DLD1 (cell line): ENCODE measurements around the gene AP1B1.

ENCODE experiments used
- in situ Hi-C: cut with HindIII; loops from 2 replicates; pipeline ENCODE4 v1.10.0; 2017; ENCODE audit warnings: low sequenced_read_pairs

AP1B1 gene

DNA sequence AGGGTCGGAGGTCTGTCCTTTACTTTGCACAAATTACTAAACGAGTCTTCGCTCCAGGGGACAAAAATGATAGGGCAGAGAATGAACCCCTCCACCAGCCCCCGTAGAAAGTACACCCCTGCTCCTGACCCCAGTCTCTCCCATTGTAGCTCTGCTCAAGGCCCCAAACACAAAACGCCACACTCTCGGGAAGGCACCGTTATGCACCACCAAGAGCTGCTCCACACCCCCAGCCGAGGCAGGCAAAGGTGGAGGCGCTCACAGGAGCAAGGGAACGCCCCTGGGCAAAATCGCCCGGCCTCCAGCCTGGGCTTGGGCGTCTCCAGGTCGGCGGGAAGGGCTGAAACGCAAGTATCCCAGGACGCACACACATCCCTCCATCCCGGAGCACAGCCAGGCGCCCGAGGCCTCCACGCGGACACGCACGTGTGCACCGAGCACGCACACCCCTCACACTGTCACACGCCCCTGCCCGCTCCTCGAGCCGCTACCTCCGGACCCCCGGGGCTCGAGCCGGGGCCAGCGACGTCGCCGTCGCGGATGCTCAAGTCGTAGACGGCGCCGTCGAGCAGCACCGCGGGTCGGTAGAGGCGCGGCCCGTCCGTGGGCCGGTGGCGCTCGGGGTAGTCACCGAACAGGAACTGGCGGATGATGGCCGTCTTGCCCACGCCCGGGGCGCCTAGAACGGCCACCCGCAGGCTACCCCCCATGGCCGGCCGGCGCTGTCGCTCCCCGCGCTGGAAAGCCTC is 73.7 kb downstream of the AP1B1 start:
- in situ Hi-C loops, result no loop called here

DNA sequence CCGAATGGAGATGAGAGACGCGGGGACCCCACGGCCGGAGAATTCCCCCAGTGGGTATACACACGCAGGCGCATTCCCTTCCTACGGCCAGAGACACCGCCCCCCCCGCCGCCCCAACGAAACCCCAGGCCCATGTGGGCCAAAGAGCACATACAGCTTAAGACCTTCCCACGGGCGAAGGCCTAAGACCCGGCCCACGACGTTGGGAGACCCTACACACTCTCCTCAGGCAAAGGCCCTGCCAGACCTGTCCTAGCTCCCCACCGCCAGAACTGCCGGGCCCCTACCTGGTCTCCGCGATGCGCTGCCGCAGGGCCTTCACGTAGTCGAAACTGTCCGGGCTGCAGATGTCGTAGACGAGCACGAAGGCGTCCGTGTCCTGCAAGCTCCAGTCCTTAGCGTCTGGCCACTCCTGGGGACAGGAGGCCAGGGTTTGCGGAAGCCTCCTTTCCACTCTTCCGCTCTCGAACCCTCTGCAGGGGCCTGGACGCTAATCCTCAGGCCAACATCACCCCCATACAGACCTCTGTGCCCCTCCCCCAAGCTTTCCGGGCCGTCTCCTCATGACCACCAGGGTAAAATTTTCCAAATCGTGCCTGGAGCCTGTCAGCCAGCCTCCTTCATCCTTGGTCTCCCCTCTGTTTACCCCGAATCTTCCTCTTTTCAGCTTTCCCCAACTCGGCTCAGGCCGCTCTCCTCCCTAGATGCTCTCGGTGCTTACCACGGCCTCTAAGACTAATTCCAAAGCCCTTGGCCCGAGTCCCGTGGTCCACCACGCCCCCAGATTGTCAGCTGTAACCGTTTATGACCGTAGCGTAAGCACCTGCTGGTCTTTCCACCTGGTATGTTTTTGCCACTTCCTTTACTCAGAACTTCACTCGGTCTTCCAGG is 74.5 kb downstream of the AP1B1 start:
- in situ Hi-C loops, result no loop called here

DNA sequence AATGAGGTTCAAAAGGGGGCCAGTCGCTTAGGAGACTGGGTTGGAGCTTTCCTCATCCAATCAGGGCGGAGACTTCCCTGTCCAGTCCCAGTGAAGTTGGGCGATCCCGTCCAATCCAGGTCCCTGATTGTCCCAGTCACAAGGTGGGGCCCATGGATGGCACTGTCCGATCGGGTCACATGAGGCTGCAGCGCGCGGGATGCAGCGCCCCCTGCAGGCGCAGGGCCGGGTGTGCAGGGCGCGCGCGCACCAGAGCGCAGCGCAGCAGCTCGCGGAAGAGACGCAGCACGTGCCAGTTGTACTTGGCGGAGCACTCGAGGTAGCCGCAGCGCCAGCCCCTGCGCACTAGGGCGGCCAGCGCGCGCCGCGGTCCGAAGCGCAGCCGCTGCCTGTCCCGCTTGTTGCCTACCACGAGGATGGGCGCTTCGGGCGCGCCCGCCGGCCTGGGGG is 75.2 kb downstream of the AP1B1 start:
- in situ Hi-C loops, result no loop called here

DNA sequence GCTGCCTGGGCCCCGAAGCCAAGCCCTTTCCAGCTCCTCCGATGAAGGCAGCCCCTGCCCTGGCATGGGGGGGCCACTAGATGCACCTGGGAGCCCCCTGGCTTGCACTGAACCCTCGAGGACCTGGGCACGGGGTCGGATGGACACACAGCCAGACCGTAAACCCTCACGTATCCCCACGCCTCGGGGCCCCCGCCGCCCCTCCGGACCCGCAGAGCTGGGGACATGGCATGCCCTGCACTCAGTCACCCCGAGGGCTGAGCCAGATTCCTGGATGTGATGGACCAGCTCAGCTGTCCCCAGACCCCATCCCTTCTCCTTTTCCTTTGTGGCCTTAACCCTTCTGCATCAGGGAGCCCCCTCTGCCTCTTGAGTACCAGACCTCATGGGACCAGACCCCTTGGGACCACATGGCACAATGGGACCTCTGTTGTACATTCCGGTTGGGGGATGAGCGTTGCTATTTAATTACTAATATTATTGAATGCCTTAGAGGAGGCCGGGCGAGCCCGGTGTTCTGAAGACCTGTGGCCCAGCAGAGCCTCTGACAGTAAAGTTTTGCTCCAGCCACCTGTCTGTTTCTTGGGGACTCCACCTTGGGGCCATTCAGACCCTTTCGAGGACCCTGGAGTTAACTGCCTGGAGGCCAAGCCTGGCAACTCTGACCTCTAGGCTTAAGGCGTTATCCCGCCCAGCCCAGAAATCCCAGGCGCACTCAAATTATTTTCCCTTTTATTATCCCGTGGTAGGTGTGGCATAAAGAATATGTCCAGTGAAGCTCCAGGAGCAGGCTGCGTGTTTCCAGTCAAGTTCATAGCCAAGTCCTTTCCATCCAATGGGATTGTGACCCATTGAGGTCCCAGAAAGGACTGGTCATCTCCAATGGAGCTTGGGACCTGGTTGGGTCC is 75.9 kb downstream of the AP1B1 start:
- in situ Hi-C loops, result no loop called here

DNA sequence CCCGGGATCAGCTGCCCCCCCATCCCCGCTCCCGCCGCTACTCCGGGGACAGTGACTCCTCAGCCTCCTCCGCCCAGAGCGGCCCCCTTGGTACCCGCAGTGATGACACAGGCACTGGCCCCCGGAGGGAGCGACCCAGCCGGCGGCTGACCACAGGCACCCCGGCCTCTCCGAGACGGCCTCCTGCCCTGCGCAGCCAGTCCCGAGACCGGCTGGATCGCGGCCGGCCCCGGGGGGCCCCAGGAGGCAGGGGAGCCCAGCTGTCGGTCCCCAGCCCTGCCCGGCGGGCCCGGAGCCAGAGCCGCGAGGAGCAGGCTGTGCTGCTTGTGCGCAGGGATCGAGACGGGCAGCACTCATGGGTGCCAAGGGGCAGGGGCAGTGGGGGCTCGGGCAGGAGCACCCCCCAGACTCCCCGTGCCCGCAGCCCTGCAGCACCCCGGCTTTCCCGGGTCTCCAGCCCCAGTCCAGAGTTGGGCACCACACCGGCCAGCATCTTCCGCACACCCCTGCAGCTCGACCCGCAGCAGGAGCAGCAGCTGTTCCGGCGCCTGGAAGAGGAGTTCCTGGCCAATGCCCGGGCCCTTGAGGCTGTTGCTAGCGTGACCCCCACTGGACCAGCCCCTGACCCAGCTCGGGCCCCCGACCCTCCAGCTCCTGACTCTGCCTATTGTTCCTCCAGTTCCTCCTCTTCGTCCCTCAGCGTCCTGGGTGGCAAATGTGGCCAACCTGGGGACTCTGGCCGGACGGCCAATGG is 76.7 kb downstream of the AP1B1 start:
- in situ Hi-C loops, result no loop called here

DNA sequence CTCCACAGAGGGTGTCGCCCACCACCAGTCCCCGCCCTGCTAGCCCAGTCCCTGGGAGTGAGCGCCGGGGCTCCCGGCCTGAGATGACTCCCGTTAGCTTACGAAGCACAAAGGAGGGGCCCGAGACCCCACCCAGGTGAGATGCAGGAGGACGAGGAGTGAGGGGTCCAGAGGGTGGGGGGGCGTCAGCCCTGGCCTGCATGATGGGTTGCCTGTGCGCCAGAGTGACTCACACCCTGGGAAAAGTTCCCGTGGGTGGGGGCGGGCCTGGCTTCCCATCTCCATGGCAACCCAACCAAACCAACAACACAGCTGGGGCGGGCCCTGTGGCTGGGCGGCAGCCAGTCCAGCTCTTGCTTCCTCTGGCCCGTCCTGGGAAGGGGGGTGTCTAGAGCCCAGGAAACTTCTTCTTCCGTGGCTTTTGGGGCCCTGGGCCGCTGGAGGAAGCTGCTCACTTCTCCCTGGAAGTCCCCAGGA is 77.5 kb downstream of the AP1B1 start:
- in situ Hi-C loops, result no loop called here

DNA sequence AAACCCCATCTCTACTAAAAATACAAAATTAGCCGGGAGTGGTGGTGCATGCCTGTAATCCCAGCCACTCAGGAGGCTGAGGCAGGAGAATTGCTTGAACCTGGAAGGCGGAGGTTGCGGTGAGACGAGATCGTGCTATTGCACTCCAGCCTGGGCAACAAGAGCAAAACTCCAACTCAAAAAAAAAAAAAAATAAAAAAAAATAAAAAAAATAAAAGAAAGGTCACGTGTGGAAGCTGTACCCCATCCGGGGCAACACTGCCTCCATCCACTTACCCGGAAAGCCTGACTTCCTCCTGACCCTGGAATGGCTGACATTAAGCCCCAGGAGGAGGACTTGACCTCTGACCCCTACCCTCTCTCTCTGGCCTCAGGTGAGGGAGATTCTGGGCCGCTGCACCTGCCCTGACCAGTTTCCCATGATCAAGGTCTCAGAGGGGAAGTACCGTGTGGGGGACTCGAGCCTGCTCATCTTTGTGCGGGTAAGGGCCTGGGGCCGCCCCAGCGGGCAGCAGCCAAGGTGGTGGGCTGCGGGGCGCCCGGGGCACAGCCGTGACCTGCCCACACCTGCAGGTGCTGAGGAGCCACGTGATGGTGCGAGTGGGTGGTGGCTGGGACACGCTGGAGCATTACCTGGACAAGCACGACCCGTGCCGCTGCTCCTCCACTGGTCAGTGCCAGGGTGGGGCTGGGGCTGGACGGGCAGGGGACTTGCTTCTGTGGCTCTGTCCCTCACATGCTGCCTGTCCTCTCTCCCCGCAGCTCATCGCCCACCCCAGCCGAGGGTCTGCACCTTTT is 78.1 kb downstream of the AP1B1 start:
- in situ Hi-C loops, result no loop called here

DNA sequence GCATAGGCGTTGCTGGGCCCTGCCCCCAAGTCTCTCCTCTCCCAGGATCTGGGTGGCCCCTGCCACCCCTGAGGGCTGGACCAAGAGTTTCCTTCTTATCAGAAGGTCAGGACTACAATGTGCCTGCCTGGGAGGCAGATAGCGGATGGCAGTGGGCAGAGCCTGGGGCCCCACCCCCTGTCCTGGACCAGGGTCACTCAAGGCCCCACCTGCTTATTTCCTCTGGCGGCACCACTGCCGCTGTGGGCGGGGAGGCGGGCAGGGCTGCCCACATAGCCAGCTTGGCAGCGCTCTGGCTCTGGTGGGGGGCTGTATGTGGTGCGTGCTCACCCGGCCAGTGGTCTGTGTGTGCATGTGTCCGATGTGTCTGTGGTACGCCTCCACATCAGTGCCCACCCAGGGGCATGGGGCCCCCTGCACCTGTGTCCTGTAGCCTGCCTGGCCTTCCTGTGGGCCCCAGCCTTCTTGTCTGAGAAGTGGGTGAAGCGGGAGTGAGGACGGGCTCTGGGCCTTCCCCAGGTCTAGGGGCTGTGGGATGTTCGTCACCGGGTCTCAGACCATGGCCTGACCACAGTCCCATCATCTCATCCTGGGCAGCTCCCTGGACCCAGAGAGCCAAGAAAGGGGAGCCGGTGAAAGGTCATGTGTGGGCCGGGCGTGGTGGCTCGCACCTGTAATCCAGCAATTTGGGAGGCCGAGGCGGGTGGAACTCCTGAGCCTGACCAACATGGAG is 78.9 kb downstream of the AP1B1 start:
- in situ Hi-C loops, result no loop called here

DNA sequence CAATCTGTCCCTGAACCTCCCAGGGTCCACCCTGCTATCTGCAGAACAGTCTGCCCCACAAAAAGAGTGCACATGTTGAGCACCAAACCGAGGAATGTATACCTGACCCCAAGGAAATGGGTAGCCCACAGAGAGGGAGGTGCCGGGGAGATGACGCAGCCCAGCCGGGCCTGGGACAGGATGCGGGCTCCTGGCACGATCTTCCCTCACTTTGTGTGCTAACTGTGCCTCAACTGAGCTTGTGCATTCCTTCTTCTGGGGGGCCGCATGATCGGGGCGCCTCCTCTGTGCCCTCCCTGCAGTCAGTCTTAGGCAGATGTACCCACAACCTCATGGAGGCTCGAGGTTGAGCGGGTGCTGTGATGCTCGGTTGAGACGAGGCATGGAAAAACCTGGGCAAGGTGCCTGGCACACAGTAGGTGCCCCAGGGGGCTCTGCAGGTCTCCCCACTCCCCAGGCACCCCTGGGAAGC is 79.5 kb downstream of the AP1B1 start:
- in situ Hi-C loops, result no loop called here

DNA sequence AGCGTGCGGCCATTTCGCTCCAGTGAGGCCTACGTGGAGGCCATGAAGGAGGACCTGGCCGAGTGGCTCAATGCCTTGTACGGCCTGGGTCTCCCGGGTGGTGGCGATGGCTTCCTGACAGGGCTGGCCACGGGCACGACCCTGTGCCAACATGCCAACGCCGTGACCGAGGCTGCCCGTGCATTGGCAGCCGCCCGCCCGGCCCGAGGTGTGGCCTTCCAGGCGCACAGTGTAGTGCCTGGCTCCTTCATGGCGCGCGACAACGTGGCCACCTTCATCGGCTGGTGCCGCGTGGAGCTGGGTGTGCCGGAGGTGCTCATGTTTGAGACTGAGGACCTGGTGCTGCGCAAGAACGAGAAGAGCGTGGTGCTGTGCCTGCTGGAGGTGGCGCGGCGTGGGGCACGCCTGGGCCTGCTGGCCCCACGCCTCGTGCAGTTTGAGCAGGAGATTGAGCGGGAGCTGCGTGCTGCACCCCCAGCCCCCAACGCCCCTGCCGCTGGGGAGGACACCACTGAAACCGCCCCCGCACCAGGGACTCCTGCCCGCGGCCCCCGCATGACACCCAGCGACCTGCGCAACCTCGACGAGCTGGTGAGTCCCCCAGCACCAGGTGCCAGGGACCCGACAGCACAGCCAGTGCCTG is 80.1 kb downstream of the AP1B1 start:
- in situ Hi-C loops, result no loop called here

DNA sequence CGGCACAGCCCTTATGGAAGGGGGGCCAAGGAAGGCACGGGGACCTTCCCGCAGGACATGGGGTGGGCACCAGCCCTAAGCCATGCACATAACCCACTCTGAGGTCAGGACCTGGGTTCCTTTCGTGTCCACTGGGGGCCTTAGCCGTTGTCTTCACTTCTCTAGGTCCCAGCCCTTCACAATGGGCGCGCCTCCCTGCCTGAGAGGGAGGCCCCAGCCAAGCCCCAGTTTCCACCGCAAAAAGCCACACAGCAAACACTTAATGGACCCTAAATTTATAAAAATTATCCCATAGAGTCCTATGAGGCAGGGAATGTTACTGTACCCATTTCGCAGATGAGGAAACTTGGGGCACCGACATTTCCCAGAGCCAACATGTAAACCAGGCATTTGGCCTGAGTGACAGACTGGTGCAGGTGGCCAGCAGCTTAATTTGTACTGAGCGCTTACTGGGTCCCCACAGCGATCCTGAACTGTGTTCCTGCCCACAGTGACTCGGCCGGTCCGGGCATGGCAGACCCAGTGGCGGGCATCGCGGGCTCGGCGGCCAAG is 80.7 kb downstream of the AP1B1 start:
- in situ Hi-C loops, result no loop called here

DNA sequence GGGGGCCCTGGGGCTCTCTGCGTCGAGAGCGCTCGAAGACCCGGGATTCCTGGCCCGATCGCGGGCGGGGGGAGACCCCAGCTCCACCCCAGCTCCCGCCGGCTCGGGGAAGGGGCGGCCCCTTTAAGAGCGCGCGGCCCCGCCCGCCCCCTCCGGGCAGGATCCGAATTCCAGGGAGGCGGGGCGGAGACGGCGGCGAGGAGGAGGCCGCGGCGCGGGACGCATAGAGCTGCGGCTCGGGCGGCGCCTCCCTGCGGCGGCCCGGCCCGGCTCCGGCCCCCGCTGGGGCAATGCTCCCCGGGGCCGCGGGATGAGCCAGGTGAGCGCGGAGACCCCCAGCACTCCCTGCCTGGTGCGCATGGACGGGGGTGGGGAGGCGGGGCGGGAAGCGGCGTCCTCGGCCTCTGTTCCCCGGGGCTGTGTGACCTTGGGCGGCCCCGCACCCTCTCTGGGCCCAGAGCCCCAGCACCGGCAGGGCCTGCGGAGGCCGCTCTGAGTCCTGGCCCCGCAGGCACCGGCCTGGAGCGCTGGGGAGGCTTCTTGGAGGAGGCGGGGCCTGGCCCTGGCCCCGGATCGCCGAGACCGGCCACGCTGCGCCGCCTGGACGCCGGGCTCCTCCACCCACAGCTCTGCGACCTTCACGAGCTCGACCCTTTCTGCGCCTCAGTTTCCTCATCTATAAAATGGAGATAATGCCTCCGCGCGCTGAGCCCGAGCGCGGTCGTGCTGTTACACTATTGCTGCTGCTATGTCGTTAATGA is 81.4 kb downstream of the AP1B1 start:
- in situ Hi-C loops, result no loop called here

DNA sequence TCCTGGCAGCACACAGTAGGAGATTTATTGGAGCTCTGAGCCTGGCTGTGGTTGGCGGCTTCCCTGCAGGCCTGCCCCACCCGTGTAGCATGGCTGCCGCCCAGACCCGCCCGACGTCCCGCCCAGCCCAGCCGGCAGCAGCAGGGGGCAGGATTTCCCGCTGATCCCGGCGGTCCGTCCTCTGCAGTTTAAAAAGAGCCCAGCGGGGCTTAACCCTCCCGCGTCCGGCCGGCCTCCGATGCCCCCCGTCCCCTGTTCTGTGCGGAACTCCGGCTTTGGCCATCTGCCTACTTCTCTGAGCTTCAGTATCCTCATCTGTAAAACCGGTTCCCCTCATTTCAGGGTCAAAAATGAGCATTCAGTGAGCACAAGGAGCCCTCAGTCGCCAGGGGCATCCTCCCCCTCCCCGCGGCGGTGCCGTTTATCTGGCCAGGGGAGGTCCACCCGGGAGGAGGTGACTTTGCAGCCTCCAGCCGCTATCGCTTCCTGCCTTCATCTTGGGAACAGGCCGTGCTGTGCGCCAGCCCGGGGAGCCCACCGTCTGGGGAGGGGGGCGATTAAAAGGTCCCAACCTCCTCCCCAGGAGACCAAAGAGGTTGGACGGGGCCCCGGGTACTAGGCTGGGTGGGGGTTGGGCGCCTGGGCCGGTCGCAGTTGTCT is 82.1 kb downstream of the AP1B1 start, which contains the start of gene GAS2L1:
TSS of gene GAS2L1 (plus strand) at position 476 of the 660 bp plus-strand sequence. CDS start 1,456 bp downstream, outside the sequence.
- in situ Hi-C loops, result no loop called here

DNA sequence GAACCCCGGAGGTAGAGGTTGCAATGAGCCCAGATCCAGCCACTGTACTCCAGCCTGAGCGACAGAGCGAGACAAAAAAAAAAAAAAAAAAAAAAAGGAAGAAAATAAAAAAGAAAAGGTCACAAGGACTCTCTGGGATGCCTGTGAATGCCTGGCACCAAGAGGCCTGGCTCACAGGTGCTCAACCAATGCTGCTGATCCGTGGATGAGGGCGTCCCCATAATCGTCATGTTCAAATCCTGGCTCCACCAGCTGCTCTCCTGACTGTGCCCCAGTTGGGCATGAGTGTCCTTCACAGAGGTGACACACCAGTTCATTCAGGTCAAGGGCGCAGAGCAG is 82.6 kb downstream of the AP1B1 start:
- in situ Hi-C loops, result no loop called here

DNA sequence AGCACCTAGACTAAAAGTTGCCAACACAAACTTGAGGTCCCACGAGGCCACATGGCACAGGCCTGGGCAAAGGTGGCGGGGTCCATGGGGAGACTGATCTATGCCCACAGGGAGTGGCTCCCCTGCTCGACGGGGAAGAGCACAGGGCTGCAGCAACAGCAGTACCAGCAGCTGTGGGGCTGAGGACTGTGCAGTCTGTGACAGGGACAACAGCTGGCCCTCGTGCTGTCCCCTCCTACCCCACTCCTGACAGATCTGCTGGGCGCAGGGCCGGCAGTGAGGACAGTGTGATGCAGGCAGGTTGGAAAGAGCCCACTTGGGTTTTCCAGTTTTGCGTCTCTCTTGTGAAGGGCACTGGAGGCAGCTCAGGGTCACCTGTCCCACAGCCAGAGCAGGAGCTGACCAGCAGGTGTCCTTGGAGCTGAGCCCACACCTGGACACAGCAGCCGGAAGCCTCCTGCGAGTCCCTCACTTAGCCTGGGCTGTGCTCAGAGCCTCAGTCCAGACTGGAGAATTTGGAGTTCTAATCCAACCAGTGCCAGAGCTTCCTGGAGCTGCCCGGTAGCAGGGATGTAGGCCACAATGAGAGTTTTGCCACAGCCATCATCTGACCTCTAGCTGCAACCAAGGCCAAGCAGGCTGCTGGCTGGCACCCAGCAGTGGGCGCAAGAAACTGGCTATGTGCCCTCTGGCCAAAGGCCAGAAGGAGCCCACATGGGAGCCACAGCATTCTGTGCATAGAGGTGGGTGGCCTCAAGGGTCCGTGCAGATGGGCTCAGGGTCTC is 85.5 kb downstream of the AP1B1 start:
- in situ Hi-C loops, result no loop called here

DNA sequence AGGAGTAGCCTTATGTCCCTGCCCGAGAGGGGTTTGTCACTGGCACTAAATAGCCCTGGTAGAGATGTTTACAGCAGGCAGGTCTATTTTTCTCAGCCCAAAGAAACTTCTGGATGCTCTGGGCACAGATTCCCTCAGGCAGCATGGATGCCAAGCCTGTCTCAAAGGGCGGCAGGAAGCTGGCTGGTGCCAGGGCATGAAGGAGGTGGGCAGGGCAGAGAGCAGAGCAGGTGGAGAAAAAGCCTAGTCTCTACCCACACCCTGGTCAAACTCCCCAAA is 86.0 kb downstream of the AP1B1 start:
- in situ Hi-C loops, result no loop called here
